HG03064 (cell line): ENCODE results near the gene PMP22.

Source experiments
- ATAC-seq: cut with Tn5 transposase; IDR thresholded peaks from one replicate; pipeline ENCODE4 v1.9.1; 2021; ENCODE audit warnings: low read depth; ENCODE audit not compliant: unreplicated experiment

Gene PMP22

GRCh38 chr17:15265131-15265530 is at the start of gene PMP22:
Gene PMP22, minus strand, starts transcription at chr17:15265326. Its CDS starts 4,599 bp downstream, at chr17:15260727.
- no peak for ATAC-seq

GRCh38 chr17:15311996-15312395 is 46.9 kb upstream of the PMP22 start:
- no peak for ATAC-seq

GRCh38 chr17:15309793-15310192 is 44.7 kb upstream of the PMP22 start:
- no peak for ATAC-seq

DNA sequence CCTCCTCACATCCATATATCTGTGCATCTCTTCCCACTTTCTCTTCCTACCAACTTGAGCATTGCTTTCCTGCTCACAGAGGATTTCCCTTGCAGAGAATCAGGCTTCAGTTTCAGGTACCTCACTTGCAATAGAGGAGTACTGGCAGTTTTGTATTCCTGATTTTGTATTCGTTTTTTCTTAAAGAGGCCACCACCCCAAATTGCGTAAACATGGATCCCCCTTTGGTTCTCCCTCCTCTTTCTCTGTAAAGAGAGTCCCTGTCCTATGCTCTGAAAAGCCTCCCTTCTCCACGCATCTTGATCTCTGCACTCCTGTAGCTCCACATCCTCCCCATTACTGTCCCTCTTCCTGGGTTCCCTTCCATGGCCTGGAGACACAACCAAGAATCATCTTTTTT is 44.1 kb upstream of the PMP22 start:
- no peak for ATAC-seq

- ATAC-seq, result no peak
Observed at GRCh38 chr17:15308758-15309157, 43.6 kb upstream of the PMP22 start.

- ATAC-seq, result no peak
Observed at GRCh38 chr17:15307710-15308111, 42.6 kb upstream of the PMP22 start.

- ATAC-seq, result no peak
Observed at GRCh38 chr17:15303851-15304250, 38.7 kb upstream of the PMP22 start.

- no peak for ATAC-seq
Observed at GRCh38 chr17:15303268-15303667, 38.1 kb upstream of the PMP22 start.

DNA sequence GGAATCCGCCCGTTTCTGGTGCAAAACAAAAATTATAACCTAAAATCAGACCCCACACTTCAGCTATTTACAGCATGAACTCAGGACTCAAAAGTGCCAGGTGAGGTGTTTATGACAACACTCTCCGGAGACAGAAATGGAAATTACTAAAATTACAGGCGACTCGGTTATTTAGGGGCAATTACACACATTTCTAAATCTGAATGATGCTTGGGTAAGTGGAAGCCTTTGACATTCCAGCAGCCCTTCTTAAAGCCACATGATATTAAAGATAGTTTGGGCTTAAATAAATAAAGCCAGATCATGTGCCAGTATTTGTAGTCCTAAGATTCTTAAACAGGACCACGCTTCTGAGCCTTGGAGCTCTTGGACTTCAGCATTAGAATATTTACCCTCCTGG is 36.7 kb upstream of the PMP22 start:
- ATAC-seq, result no peak

DNA sequence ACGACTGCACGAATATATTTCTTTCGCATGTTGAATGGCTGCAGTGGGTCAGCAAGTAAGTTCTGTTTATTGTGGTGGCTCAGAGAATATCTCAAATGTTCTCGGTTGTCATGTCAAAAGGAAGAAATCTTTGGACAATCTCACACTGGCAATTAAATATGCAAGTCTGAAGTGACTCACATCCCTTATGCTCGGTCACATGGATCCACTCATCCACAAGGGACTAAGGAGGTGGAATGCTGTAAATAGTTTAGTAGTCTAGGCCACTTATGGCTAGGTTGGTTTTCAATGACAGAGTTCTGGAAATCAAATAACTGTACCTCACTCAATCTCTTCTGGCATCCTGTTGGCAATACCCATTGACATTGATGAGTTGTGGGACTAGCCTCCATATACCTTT is 33.0 kb upstream of the PMP22 start:
- no peak for ATAC-seq

GRCh38 chr17:15293558-15293957 is 28.4 kb upstream of the PMP22 start:
- ATAC-seq, result no peak

DNA sequence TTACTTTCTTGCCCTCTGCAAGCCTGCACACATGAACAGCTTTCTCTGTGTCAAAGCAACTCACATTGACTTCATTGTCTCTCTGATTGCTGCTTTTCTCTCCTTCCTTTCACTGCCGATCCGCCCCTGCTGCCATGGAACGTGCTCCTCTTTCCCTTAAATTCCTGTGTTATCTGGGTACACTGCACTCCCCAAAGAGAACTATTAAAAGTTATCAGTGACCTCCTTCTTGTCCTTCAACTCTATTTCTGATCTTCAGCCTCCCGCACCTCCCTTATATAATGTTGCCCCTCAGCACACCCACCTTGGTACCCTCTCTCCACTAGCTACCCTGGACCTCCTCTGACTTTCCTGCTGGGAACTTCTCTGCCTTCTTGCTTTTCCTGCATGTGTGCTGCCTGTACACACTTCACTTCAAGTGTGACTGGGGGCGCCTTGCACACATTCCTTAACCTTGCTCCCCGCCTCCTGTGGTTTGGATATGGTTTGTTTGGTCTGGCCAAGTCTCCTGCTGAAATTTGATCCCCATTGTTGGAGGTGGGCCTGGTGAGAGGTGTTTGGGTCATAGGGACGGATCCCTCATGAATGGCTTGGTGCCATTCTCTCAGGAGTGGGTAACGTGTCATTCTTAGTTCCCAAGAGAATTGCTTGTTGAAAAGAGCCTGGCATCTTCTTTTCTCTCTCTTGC is 26.7 kb upstream of the PMP22 start:
- ATAC-seq, result no peak

DNA sequence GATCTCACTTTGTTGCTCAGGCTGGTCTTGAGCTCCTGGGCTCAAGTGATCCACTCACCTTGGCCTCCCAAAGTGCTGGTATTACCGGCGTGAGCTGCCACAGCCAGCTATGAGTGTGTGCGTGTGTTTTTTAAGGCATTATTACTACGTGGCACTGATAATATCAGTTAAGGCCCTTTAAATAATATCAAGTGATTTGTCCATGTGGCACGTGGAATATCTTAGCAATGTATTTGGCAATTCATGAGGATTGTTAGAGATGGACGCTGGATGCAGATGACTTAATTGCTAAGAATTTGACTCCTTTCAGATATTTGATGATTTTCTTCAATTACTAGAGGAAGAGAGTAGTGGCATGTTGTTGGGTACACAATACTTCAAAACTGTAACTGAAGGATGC is 25.5 kb upstream of the PMP22 start:
- ATAC-seq, result no peak

- ATAC-seq, result no peak
Observed at GRCh38 chr17:15289285-15290183, 24.4 kb upstream of the PMP22 start.

- ATAC-seq, result no peak
Observed at GRCh38 chr17:15288859-15289258, 23.7 kb upstream of the PMP22 start.

GRCh38 chr17:15287538-15288267 is 22.6 kb upstream of the PMP22 start:
- ATAC-seq, result no peak

DNA sequence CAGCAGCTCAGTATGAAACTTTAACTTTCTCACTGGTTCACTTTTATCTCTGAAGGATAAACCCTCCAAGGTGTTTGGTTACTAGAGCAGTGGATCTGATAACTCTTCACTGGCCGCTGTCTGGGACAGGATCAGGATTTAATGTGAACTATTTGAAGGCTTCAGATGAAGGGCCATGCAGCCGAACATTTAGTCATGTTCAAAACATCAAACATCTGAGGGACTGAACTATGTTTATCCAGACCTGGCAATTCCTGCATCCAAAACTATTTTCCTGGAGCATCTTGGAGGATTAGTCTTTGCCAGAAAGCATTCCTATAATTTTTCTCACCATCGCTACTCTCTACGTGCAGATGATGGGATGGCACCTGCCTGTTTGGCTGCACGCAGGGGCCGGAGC is 20.3 kb upstream of the PMP22 start:
- ATAC-seq, result no peak

DNA sequence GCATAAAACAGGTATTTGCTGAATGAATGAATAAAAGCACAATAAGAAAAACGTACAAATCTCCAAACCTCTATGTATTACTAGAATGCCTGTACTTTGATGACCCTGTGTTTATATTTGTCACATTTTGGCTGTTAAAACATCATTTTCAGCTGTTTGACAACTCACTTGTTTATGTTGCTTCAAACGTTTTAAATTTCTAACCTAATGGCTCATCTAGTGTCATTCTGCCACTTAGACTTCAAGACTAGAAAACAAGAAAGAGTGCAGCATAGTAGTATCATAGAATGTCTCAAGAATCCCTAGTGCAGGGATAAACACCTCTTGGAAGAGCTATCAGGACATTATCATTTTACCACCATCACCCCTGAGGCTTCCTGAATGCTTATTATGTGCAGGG is 19.4 kb upstream of the PMP22 start:
- no peak for ATAC-seq

GRCh38 chr17:15284107-15284506 is 19.0 kb upstream of the PMP22 start:
- no peak for ATAC-seq

GRCh38 chr17:15281909-15282308 is 16.8 kb upstream of the PMP22 start:
- no peak for ATAC-seq

DNA sequence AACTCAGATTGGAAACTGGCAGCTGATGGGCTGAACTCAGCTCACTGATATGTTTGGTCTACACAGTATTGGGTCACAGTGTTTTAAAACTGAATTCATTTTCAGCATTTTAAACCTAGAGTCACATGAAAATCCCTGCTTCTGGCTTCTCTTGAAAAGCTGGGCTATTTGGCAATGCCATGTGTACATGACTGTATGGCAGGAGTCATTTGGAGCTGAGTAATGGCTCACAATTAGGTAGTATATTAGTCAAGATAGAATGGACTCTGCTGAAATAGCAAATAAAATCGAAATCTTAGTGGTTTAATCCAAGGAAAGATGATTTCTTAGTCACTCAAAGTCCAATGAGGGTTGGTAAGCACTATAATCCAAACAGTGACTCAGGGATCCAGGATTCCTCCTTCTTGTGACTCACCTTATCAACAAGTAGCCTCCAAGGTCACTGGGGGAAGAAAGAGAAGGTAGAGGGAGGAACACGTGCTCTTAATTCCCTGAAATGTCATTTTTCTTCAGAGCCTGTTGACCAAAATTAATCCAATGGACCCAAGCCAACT is 13.9 kb upstream of the PMP22 start:
- ATAC-seq, result no peak
